GM12892 (cell line): ENCODE results near the gene GBE1.

Experiments
- DNase-seq: peaks from one replicate; pipeline ENCODE4 v3.0.0; 2011; ENCODE audit not compliant: insufficient read length
- FAIRE-seq: peaks from 2 replicates; lab custom pipeline; 2011; peaks lifted over from hg19 to GRCh38; lab: Jason Lieb, UNC
- POLR2A ChIP-seq: IDR thresholded peaks from 2 replicates; pipeline ENCODE4 v1.6.1; 2011; ENCODE audit warnings: low read depth, low read length, control low read depth
- POLR2AphosphoS5 ChIP-seq: IDR thresholded peaks from 2 replicates; pipeline ENCODE4 v1.6.1; 2011; ENCODE audit warnings: low read depth, low read length, control low read depth
- TAF1 ChIP-seq: IDR thresholded peaks from 2 replicates; pipeline ENCODE4 v1.6.1; 2011; ENCODE audit warnings: low read depth, mild to moderate bottlenecking, control low read depth, low read length, borderline replicate concordance

The GBE1 gene

DNA sequence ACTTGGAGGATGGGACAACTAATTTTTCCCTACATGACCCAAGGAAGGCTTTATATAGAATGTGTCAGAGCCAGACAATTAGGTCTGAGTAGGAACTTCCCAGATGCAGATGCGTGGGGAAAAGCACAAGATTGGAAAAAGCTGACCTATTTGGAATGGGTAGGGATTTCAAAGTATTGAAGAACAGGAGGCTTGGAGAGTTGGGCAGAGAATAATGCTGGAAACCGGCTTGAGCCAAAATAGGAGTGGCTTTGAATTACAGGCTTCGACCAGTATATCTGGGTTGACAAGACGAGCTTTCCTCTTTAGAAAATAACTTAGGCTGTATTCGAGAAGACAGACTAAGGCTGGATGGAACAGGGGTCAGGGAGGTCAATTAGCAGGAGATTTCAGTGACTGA lies 181.1 kb downstream of the GBE1 start:
- no peak for FAIRE-seq
- TF ChIP-seq POLR2AphosphoS5, result no peak
- no peak for TF ChIP-seq TAF1
- no peak for TF ChIP-seq POLR2A
- no peak for DNase-seq

DNA sequence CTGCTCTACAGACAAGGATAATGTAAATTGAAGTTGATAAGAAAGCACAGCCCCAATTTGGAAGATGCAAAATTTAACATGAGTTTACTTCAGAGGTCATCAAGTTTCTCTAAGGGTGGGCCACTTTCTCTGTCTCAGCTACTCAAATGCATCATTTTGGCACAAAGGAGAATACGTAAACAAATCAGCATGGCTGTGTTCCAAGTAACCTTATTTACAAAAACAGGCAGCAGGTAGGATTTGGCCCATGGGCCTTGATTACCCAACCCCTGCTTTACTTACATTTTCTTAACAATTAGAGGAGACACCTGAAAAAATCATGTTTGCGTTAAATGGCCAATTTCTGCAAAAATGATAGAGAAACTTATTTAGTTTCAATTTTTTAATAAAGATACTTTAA lies 181.7 kb downstream of the GBE1 start:
- no peak for FAIRE-seq
- TF ChIP-seq TAF1 (no peak), POLR2A (no peak), POLR2AphosphoS5 (no peak)
- DNase-seq, result no peak

DNA sequence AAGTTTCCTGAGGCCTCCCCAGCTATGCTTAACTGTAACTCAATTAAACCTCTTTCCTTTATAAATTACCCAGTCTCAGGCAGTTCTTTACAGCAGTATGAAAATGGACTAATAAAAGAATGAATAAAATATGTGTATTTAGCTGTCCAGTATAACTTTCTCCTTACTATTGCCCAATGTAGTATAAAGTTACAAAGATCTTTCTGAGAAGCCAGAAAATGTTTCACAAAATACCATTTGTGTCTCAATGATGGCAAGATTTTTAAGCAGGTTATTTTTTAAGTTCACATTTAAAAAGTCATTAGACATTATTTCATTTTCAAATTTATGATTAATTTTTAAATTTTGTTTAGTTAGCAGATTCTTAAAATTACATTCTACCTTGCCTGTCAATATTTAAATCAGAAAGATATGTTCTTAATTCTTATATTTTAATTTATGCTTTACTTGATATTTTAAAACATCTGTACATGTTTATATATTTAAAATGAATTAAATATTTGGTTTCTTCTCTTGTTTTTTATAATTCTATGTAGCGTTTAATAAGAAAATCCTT lies 189.2 kb downstream of the GBE1 start:
- no peak for FAIRE-seq
- no peak for TF ChIP-seq POLR2A
- TF ChIP-seq POLR2AphosphoS5, result no peak
- TF ChIP-seq TAF1, result no peak

DNA sequence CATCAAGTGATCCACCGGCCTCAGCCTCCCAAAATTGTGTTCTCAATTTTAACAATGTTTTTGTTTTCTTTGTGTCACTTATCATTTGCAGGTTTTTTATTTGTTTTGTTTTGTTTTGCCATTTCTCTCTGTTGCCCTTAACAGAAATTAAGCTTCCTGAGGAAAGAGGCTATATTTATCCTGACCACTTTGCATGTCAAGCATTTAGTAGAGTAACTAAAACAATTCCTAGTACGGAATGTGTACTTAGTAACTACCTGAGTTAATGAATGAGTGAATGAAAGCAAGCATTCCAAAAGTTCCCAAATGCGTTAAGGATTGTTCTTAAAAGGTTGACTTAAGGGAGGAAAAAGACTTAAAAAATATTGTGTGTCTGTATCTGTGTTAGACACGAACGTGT lies 193.1 kb downstream of the GBE1 start:
- FAIRE-seq, result no peak
- TF ChIP-seq POLR2AphosphoS5 (no peak), TAF1 (no peak), POLR2A (no peak)
- DNase-seq, result no peak

More for the DNA sequence above, 189.2 kb downstream of the GBE1 start:
- DNase-seq, result no peak

DNA sequence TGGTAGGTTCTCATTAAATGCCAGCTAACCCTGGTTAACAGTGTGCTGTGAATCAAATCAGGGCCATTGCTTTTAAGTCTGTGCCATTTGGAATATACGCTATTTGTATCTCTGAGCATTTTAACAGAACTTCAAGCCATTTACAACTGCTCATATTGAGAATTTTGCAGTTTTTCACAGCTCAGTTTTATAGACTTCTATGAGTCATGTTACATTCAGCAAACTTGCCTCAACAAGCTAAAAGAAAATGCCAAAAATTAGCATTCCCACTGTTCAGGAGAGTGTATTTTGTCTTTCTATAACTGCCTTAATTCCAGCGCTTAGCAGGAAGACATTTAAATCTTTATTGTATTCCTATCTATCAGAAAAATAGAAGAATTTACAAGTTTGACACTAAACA lies 196.4 kb downstream of the GBE1 start:
- FAIRE-seq (no peak), DNase-seq (no peak)
- TF ChIP-seq POLR2A, result no peak
- no peak for TF ChIP-seq TAF1
- no peak for TF ChIP-seq POLR2AphosphoS5

DNA sequence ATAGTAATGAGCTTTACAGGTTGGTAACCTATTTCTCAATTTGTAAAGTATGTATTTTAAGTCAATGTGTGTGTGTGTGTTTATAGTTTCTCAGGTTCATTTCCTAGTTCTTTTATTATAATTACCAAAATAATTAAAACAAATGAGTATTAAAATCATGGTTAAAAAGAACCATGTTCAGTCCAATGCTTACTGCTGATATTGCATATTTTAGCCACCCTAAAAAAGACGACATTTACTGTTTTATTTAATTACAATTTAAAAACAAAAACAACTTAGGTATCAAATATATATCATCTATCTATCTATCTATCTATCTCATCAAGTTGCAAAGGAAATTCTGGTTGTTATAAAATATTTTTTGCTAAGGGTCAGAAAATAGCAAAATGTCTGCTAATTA lies 203.3 kb downstream of the GBE1 start:
- DNase-seq (no peak), FAIRE-seq (no peak)
- TF ChIP-seq TAF1, result no peak
- TF ChIP-seq POLR2A, result no peak
- no peak for TF ChIP-seq POLR2AphosphoS5

DNA sequence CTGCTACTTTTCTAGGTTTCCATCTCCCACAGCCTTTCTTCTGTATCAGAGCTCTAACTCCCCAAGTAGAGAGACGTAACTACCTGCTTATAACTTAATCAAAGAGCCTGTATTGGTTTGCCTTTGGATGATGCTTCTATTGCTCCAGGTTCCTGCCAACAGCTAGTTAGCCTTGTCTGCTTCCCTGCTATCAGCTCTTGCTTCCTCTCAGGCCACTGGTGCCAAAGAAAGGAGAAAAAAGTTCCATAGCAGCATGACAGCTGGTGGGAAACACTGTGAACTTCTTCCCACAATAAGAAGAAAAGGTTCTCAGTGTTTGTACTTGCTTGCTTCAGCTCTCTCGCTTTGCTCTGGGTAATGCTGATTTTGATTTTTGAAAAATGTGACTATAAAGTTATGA lies 206.6 kb downstream of the GBE1 start:
- FAIRE-seq, result no peak
- no peak for TF ChIP-seq POLR2AphosphoS5
- no peak for TF ChIP-seq POLR2A
- no peak for TF ChIP-seq TAF1
- DNase-seq, result no peak

DNA sequence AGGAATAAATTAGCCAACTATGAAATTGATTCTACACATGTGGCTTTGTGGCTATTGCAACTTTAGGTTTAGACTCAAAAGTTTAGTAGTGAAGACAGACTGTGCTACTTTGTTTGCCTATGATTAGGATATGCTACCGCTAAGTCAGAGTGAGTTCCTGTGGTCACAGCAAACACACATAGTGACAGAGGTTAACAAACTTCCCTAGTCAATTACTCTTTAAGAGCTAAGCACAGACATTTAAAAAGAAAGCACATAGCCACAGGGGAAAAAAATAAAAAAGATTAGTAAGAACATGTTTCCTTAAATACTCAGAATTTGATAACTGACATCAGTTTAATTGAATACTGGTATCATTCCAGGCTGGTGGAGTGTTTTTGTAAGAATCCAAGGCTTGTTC lies 207.1 kb downstream of the GBE1 start:
- TF ChIP-seq POLR2AphosphoS5 (no peak), TAF1 (no peak), POLR2A (no peak)
- FAIRE-seq, result peak; percentile 5
- DNase-seq, result no peak

DNA sequence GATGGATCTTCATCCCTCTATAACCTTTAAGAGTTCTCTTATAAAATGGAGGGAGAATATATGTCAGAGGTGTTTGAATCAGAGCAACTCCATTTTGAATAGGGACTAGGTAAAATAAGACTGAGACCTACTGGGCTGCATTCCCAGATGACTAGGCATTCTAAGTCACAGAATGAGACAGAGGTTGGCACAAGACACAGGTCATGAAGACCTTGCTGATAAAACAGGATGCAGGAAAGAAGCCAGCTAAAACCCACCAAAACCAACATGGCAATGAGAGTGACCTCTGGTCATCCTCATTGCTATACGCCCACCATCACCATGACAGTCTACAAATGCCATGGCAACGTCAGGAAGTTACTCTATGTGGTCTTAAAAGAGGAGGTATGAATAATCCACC lies 211.0 kb downstream of the GBE1 start:
- no peak for TF ChIP-seq POLR2A
- no peak for TF ChIP-seq TAF1
- TF ChIP-seq POLR2AphosphoS5, result no peak
- DNase-seq (no peak), FAIRE-seq (no peak)

DNA sequence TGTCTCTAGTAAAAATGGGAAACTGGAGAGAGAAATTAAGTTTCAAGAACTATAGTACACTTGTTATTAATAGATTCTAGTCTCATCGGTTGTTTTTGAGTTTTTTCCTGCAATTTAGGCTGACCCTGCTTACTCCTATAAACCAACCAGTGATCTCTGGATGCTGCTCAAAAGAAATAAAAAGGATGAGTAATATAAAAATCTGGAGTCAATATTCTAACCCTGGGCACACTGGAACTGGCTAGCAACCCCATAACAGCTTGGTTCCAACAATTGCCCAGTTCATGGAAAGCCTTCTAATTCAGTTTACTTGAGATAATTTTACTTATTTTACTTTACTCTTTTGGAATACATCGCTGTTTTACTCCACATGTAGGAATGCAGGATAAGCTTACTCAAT lies 211.6 kb downstream of the GBE1 start:
- DNase-seq (no peak), FAIRE-seq (no peak)
- TF ChIP-seq TAF1 (no peak), POLR2A (no peak), POLR2AphosphoS5 (no peak)

DNA sequence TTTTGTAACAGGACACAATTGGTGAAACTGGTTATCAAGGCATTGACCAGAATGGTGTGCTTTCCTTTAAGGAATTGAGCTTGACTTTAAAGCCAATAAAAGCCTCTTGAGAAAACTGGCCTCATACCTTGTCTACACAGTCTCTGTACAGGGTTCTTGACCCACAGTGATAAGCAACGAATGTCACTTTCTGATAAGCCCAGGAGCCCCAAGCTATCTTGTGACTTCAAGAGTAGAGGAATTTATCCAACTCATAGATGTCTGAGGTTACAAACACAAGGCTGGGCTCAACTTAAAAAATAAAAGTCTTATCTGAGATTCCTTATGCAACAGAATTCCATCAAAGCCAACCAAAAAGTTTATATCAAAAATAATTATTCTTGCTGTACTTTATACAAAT lies 212.1 kb downstream of the GBE1 start:
- TF ChIP-seq TAF1 (no peak), POLR2A (no peak), POLR2AphosphoS5 (no peak)
- DNase-seq (no peak), FAIRE-seq (no peak)

DNA sequence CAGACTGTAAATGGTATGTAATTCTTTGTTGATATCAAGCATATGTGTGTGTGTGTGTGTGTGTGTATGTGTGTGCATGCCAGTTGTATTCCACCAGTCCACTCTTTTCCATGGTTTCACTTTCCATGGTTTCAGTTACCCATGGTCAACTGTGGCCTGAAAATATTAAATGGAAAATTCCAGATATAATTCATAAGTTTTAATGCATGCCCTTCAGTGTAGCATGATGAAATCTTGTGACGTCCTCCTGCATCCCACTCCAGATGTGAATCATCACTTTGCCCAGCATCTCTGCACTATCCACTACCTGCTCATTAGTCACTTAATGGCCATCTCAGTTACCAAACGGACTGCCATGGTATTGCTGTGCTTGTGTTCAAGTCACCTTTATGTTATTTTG lies 215.9 kb downstream of the GBE1 start:
- FAIRE-seq (no peak), DNase-seq (no peak)
- TF ChIP-seq POLR2AphosphoS5 (no peak), POLR2A (no peak)
